Heart right ventricle (tissue), 16 donors: ENCODE measurements around the gene ANKMY2. TPM values are rescaled to one million over a fixed set of nuclear protein-coding genes. Genes with fewer than 3 reads are reported as not detected.

Source experiments
- ATAC-seq, 8 donors: fragments of 200-7000 bp; cut with Tn5 transposase; one replicate each; pipeline ENCODE4 v1.9.1; 2020; ENCODE audit warnings: mild to moderate bottlenecking in 8 of 8, moderate library complexity in 8 of 8, moderate number of reproducible peaks in 1 of 8
- DNase-seq, 2 donors: peaks; one replicate each; pipeline ENCODE4 v3.0.0-alpha.2; 2020
- H3K27ac ChIP-seq, 10 donors: fragments of 200-600 bp; sonication (generic) in 2 of 10; one replicate each; pipeline versions ENCODE4 v1.5.0 to v1.8.0; 2020 to 2022; ENCODE audit warnings: mild to moderate bottlenecking in 3 of 10
- H3K27me3 ChIP-seq, 7 donors: fragments of 200-600 bp; one replicate each; pipeline ENCODE4 v1.8.0; 2021 to 2022; ENCODE audit warnings: mild to moderate bottlenecking in 2 of 7
- H3K36me3 ChIP-seq, 9 donors: fragments of 200-600 bp; sonication (generic) in 1 of 9; one replicate each; pipeline versions ENCODE4 v1.5.0 to v1.8.0; 2020 to 2022; ENCODE audit warnings: mild to moderate bottlenecking in 2 of 9
- H3K4me1 ChIP-seq, 9 donors: fragments of 200-600 bp; sonication (generic) in 1 of 9; one replicate each; pipeline versions ENCODE4 v1.5.0 to v1.8.0; 2020 to 2022; ENCODE audit warnings: mild to moderate bottlenecking in 4 of 9
- H3K4me3 ChIP-seq, 10 donors: fragments of 200-600 bp; sonication (generic) in 2 of 10; one replicate each; pipeline versions ENCODE4 v1.5.0 to v1.8.0; 2020 to 2022; ENCODE audit warnings: mild to moderate bottlenecking in 7 of 10, moderate library complexity in 2 of 10
- H3K9me3 ChIP-seq, 11 donors: fragments of 200-600 bp in 10 of 11; sonication (generic) in 2 of 11; one replicate each; pipeline versions ENCODE4 v1.5.0 to v1.8.0; 2013 to 2022; ENCODE audit warnings: mild to moderate bottlenecking in 2 of 11, control low read depth in 1 of 11, moderate library complexity in 1 of 11
- WGBS, 2 donors: extraction: QIAGEN DNeasy Blood & Tissue Kit; methylation state at CpG; one replicate each; pipeline ENCODE4 v1.1.7; 2013; ENCODE audit warnings: inconsistent platforms in 1 of 2; 5-methylcytosine and 5-hydroxymethylcytosine counted together
- intact Hi-C, 10 donors: fragments of 100-400 bp; cut with DNase I; formaldehyde crosslinking; loops; one replicate each; pipeline versions ENCODE4 v1.11.1 to v1.14.2; 2022
- polyA plus RNA-seq, 2 donors: library from polyadenylated mRNA; stranded (reverse); fragments of 200-250 nt; gene quantifications; one replicate each; pipeline ENCODE4 v1.2.3, GENCODE V29; 2013
- total RNA-seq, 10 donors: library from RNA; stranded (reverse); fragmentation: NEBNext Ultra II Directional in 3 of 10; extraction: Animal tissue kit (Norgen Biotek cat#: 25700) in 3 of 10; gene quantifications; one replicate each; pipeline versions ENCODE4 v1.2.1 to v1.2.4, GENCODE V29; 2021 to 2023
- TF ChIP-seq, protein P1 (sequence below), 9 donors: fragments of 200-600 bp; sonication (generic) in 2 of 9; IDR thresholded peaks; one replicate each; pipeline versions ENCODE4 v1.5.0 to v1.8.0; 2021 to 2022; ENCODE audit warnings: antibody characterized with exemption in 9 of 9, mild to moderate bottlenecking in 5 of 9, moderate library complexity in 1 of 9
- donor health status: Arrhythmogenic right ventricular cardiomyopathy.
- donor health status: ischemic (EF 13 %, LVEDD 7.1; RV severe dilation, severe dysfunction).
- donor health status: healthy with polysubstance abuse.
- donor health status: DM: no; HTN: yes; CAD: no.
- donor health status: DM: no; HTN: no; CAD: no.
- donor health status: ischemic (EF 25% LVEDD 6.9; RV normal size, moderate dysfunction).
- donor health status: ischemic (EF 25% LVEDD 5.7; RV mildly dilated, moderate dysfunction).
- donor health status: healthy.
- donor health status: DM: yes; HTN: yes; CAD: no.
- donor health status: Ischemic cardiomyopathy.
- donor health status: ischemic (EF 35%, LVEDD 5.7; RV mildly dilated, moderate dysfunction).
- donor health status: nonischemic (EF 11% LVEDD 7.7; RV severe dilation, severe dysfunction).
- donor health status: DM: yes; HTN: yes; CAD: no.
- donor health status: PGD.
- donor health status: ischemic (EF 29% LVEDD 5.4; RV normal size, mild dysfunction).
- donor health status: nonischemic (EF 23%, LVEDD 6.1; RV moderate dilation, normal function).

Gene ANKMY2
- total and polyA plus RNA-seq, 12 donors: 10.7 to 46.7 (median 32.8) TPM

DNA sequence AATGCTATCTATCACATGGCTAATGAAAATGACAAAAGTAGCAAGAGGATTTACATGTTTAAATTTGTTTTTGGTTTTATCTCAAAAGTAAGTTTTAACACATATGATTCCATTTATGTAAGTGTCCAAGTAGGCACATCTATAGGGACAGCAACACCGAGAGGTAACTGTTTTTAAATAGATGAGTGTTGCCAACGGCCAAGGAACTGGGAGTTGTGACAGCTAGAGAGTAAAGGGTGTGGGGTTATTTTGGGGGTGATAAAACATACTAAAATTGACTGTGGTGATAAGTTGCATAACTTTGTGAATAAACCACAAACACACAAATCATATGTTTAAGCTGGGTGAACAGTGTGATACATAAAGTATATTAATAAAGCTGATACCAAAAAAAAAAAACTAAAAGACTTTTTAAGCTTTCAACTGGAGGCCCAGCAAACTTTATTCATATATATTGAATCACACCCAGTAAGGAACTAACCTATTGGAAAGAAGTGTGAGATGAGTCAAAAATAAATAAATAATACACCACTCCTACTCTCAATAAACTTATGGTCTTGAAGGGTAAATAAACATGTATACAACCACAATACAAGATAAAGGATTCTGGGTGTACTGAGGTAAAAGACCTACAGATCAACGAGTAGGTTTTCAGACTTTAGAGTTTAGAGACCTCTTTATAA lies 85.9 kb downstream of the ANKMY2 start:
- TF ChIP-seq, protein P1, sequence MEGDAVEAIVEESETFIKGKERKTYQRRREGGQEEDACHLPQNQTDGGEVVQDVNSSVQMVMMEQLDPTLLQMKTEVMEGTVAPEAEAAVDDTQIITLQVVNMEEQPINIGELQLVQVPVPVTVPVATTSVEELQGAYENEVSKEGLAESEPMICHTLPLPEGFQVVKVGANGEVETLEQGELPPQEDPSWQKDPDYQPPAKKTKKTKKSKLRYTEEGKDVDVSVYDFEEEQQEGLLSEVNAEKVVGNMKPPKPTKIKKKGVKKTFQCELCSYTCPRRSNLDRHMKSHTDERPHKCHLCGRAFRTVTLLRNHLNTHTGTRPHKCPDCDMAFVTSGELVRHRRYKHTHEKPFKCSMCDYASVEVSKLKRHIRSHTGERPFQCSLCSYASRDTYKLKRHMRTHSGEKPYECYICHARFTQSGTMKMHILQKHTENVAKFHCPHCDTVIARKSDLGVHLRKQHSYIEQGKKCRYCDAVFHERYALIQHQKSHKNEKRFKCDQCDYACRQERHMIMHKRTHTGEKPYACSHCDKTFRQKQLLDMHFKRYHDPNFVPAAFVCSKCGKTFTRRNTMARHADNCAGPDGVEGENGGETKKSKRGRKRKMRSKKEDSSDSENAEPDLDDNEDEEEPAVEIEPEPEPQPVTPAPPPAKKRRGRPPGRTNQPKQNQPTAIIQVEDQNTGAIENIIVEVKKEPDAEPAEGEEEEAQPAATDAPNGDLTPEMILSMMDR (IDR thresholded peaks at IDR 0.05): no peak
- ATAC-seq: peak in 1 of 8 donors; percentile 73

DNA sequence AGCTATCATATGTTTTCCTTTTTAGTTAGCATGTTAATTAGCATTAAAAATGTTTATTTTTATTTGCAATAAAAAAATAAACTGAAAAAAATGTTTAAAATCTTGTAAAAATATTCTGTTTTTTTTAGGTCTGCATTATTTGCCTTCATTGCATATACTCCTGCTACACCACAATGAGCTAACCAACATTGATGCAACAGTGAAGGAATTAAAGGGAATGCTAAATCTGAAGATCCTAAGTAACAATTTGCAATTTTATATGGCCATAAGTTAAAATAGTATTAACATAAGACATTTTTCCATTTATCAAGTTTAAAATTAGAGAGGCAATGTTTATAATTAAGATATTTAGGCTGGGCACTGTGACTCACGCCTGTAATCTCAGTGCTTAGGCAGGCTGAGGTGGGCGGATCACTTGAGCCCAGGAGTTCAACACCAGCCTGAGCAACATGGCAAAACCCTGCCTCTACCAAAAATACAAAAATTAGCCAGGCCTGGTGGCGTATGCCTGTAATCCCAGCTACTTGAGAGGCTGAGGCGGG lies 86.7 kb downstream of the ANKMY2 start:
- no peaks in the 10 kb centered on the region for H3K27me3 ChIP-seq
- WGBS, 2 donors: 88 to 94% methylated on average over 4 of the region's 4 CpGs
- no peak overlapping the region for H3K4me3 ChIP-seq
- no peak overlapping the region for H3K27ac ChIP-seq
- intact Hi-C loops: loop anchor here in 2 of 10 donors (5.0 to 10.0 kb wide), 2 partner anchors 124 to 137 kb away; partner anchors contain the start of gene CRPPA (in 1 of the 2)
- no peaks in the 10 kb centered on the region for H3K9me3 ChIP-seq
- H3K36me3 ChIP-seq: no peaks in the 10 kb centered on the region
- TF ChIP-seq, protein P1 (IDR thresholded peaks at IDR 0.05): no peak
- peaks cover 0 to 6% (median 0%) of the 10 kb centered on the region in 9 donors for H3K4me1 ChIP-seq
- ATAC-seq (no peak), DNase-seq (no peak)

More for the DNA sequence above, 85.9 kb downstream of the ANKMY2 start:
- 51 to 59% methylated on average over 3 of the region's 3 CpGs for WGBS, 2 donors
- Histone ChIP-seq H3K4me1 (peaks cover 0 to 5% (median 0%) of the 10 kb centered on the region in 9 donors), H3K27me3 (no peaks in the 10 kb centered on the region), H3K27ac (no peak overlapping the region), H3K36me3 (no peaks in the 10 kb centered on the region), H3K4me3 (no peak overlapping the region), H3K9me3 (no peaks in the 10 kb centered on the region)
- no peak for DNase-seq
- intact Hi-C loops: loop anchor here in 6 of 10 donors (5.0 to 10.0 kb wide), 7 partner anchors 125 to 482 kb away; partner anchors contain the start of gene CRPPA (in 1 of the 6)

DNA sequence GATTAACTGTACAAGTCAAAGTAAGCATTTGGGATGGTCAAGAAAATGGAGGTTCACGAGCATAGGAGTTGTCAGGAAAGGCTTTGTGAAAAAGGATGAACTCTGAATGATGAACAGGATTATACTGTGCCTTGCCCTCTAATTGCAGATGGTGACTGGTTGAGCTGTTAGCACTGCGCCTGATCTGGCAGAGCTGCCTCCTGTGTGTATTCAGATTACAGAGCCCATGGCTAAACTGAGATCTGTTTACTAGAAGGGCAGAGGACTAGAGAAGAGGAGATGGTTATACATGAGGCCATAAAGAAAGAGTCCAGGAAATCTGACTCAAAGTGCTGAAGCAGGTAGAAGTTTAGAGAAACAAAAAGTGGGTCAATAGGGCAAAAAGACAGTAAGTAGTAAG lies 89.2 kb downstream of the ANKMY2 start:
- H3K4me1 ChIP-seq: peaks cover 0 to 6% (median 0%) of the 10 kb centered on the region in 9 donors
- ATAC-seq: peak in 1 of 8 donors; percentile 59
- WGBS, 2 donors: 89 to 92% methylated on average over 2 of the region's 2 CpGs

More for the DNA sequence above, 89.2 kb downstream of the ANKMY2 start:
- no peaks in the 10 kb centered on the region for H3K36me3 ChIP-seq
- H3K27me3 ChIP-seq: no peaks in the 10 kb centered on the region
- TF ChIP-seq, protein P1 (IDR thresholded peaks at IDR 0.05): no peak
- H3K4me3 ChIP-seq: no peak overlapping the region
- no peak for DNase-seq
- H3K9me3 ChIP-seq: no peaks in the 10 kb centered on the region
- peak overlapping the region in 1 of 10 donors; percentile 14 for H3K27ac ChIP-seq
- intact Hi-C loops: loop anchor here in 2 of 10 donors (5.0 to 10.0 kb wide), 2 partner anchors 122 to 134 kb away; partner anchors contain the start of gene CRPPA (in 1 of the 2)
